Dendritic cell treated with granulocyte-macrophage colony-stimulating factor and Interleukin-4, amounts not matched to agents 40 ng/mL and 50 ng/mL, for 4 days (primary cell): Measurements from ENCODE around the gene DBF4B.

Experiments
- H3K27ac Mint-ChIP-seq: one replicate; pipeline ENCODE4 v1.8.0; 2022; ENCODE audit warnings: mild to moderate bottlenecking, mixed read lengths
- H3K27me3 Mint-ChIP-seq: one replicate; pipeline ENCODE4 v1.8.0; 2022; ENCODE audit warnings: mild to moderate bottlenecking, mixed read lengths
- H3K36me3 Mint-ChIP-seq: one replicate; pipeline ENCODE4 v1.8.0; 2022; ENCODE audit warnings: low read depth, mixed read lengths
- H3K4me1 Mint-ChIP-seq: one replicate; pipeline ENCODE4 v1.8.0; 2022; ENCODE audit warnings: low read depth, mixed read lengths
- H3K4me3 Mint-ChIP-seq: one replicate; pipeline ENCODE4 v1.8.0; 2022; ENCODE audit warnings: mild to moderate bottlenecking, moderate library complexity, mixed read lengths
- H3K9me3 Mint-ChIP-seq: one replicate; pipeline ENCODE4 v1.8.0; 2022; ENCODE audit warnings: mixed read lengths
- intact Hi-C: fragments of 100-400 bp; cut with micrococcal nuclease; formaldehyde crosslinking; loops from one replicate; pipeline ENCODE4 v1.15.0; 2022

DBF4B gene

DNA sequence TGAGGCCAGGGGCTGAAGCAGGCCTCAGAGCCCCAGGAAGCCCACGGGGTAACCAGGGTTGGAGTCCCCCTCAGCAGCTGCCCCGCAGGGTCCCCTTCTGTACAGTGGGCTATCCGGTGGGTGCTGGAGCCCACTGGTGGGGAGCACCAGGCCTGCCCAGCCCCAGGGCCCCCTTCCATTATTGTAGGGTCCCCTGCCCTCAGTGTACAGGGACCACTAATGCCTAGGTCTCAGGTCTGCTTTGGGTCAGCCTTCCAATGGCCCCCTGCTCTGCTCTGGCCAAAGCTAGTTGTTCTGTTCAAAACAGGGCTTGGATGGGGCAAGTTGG is 51.4 kb downstream of the DBF4B start:
- Mint-ChIP-seq H3K4me1 (no peaks in the 10 kb centered on the region), H3K27me3 (peaks cover 58% of the 10 kb centered on the region), H3K4me3 (no peak overlapping the region), H3K27ac (no peak overlapping the region), H3K9me3 (no peaks in the 10 kb centered on the region), H3K36me3 (no peaks in the 10 kb centered on the region)
- intact Hi-C loops, result no loop called here

DNA sequence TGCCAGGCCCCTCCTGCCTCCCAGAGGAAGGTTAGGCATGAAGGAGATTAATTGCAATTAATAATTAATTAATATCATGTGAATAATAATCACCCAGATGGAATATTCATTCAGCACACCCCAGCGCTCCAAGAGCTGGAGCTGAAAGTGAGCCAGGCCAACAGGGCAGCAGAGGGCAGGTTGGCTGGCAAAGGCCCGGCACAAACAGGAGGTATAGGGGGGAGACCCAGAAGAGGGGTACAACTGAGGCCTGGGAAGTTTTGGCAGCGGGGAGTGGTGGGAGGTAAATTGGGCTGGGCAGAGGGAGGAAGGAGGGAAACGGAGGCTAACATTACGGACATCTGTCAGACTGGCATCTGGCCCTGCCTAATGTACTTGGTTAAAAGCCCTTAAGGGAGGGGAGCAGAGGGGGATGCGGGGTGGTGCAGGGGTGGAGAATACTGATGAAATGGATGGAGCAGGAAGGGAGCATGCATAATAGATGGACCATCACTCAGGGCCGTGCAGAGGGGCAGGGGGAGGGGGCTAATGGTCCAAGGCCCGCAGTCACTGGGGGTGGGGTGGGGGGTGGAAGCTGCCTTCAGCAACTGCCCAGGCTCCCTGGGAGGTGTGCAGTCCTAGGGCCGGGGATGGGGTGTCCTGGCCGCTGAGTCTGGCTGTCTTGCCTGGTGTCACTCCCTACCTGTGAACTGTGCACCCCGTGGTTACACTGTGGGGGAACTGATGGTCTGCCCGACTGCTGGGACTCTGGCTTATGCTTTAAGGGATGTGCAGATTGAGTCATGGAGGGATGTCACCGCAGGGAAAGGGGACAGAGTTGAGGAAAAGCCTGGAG is 52.2 kb downstream of the DBF4B start:
- Mint-ChIP-seq H3K4me3 (no peak overlapping the region), H3K27me3 (peaks cover 57% of the 10 kb centered on the region), H3K36me3 (no peaks in the 10 kb centered on the region), H3K4me1 (no peaks in the 10 kb centered on the region), H3K27ac (no peak overlapping the region), H3K9me3 (no peaks in the 10 kb centered on the region)
- intact Hi-C loops, result no loop called here

DNA sequence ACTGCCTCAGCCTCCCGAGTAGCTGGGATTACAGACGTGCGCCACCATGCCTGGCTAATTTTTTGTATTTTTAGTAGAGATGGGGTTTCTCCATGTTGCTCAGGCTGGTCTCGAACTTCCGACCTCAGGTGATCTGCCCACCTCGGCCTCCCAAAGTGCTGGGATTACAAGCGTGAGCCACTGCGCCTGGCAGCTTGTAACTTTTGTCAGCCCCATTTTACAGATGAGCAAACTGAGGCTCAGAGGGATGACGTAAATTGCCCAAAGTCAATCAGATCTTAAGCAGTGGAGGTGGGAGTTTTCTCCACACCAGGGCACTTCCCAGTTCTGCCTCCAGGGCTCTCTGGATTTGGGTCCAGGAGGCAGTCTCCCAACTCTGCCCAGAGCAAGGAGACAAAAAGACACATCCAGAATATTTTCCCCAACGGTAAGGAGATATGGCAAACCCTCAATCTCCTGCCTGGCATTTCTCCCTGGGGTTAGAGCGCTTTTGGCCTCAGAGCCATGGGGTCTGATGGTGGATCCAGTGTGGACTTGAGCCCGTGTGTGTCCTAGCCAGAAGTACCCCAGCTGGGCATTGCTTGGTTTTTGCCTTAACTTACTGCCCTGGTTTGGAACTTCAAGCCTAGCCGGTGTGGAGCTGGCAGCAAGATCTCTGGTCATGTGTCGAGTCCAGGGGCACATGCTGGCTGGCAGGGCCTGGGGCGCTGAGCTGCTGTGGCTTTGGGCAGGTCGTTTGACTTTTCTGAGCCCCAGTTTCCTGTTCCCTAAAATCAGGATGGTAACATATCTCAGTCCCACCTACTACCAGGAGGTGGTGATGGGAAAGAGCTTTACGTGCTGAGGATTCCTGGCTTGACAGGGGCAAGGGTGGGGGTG is 53.7 kb downstream of the DBF4B start:
- no peaks in the 10 kb centered on the region for H3K36me3 Mint-ChIP-seq
- no peak overlapping the region for H3K4me3 Mint-ChIP-seq
- peaks cover 49% of the 10 kb centered on the region for H3K27me3 Mint-ChIP-seq
- no peaks in the 10 kb centered on the region for H3K9me3 Mint-ChIP-seq
- intact Hi-C loops, result no loop called here
- no peaks in the 10 kb centered on the region for H3K4me1 Mint-ChIP-seq
- H3K27ac Mint-ChIP-seq, result no peak overlapping the region

- no peak overlapping the region for H3K4me3 Mint-ChIP-seq
- H3K9me3 Mint-ChIP-seq, result no peaks in the 10 kb centered on the region
- H3K4me1 Mint-ChIP-seq, result no peaks in the 10 kb centered on the region
- peaks cover 45% of the 10 kb centered on the region for H3K27me3 Mint-ChIP-seq
- H3K27ac Mint-ChIP-seq, result no peak overlapping the region
- intact Hi-C loops, result no loop called here
- H3K36me3 Mint-ChIP-seq, result no peaks in the 10 kb centered on the region
Measured at GRCh38 chr17:44763170-44763569, 54.7 kb downstream of the DBF4B start.

- Mint-ChIP-seq H3K36me3 (no peaks in the 10 kb centered on the region), H3K27me3 (peaks cover 30% of the 10 kb centered on the region), H3K4me1 (peaks cover 6% of the 10 kb centered on the region), H3K9me3 (no peaks in the 10 kb centered on the region), H3K4me3 (no peak overlapping the region), H3K27ac (no peak overlapping the region)
- intact Hi-C loops, result no loop called here
Measured at GRCh38 chr17:44765965-44766364, 57.5 kb downstream of the DBF4B start.

- peaks cover 9% of the 10 kb centered on the region for H3K4me1 Mint-ChIP-seq
- H3K36me3 Mint-ChIP-seq, result no peaks in the 10 kb centered on the region
- intact Hi-C loops, result no loop called here
- H3K27me3 Mint-ChIP-seq, result peaks cover 24% of the 10 kb centered on the region
- H3K27ac Mint-ChIP-seq, result no peak overlapping the region
- no peak overlapping the region for H3K4me3 Mint-ChIP-seq
- no peaks in the 10 kb centered on the region for H3K9me3 Mint-ChIP-seq
Measured at GRCh38 chr17:44766409-44767038, 58.1 kb downstream of the DBF4B start.

DNA sequence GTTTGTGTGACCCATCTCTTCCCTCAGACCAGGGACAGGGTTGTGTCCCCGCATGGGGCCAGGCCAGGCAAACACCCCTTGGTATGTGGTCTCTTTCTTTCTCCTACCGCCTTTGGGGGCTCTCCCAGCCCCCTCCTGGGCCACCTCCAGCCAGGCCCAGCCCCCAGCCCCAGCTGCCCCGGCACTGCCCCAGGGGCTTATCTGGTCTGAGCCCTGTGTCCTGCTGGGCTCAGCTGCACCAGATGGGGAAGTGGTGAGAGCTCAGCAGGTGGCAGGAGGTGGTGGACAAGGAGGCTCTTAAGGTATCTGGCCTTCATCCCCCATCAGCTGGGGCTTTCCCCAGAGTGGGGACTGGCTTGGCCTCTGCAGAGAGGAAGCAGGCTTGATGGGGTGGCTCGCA is 59.0 kb downstream of the DBF4B start:
- no peak overlapping the region for H3K4me3 Mint-ChIP-seq
- H3K36me3 Mint-ChIP-seq, result no peaks in the 10 kb centered on the region
- H3K27me3 Mint-ChIP-seq, result peaks cover 29% of the 10 kb centered on the region
- H3K27ac Mint-ChIP-seq, result no peak overlapping the region
- peaks cover 15% of the 10 kb centered on the region for H3K4me1 Mint-ChIP-seq
- H3K9me3 Mint-ChIP-seq, result no peaks in the 10 kb centered on the region
- intact Hi-C loops, result no loop called here

GRCh38 chr17:44768505-44769142 is 60.2 kb downstream of the DBF4B start:
- intact Hi-C loops, result no loop called here
- no peak overlapping the region for H3K27ac Mint-ChIP-seq

GRCh38 chr17:44769230-44769629 is 60.8 kb downstream of the DBF4B start:
- Mint-ChIP-seq H3K4me1 (peaks cover 15% of the 10 kb centered on the region), H3K9me3 (no peaks in the 10 kb centered on the region), H3K27ac (no peak overlapping the region), H3K4me3 (no peak overlapping the region), H3K27me3 (peaks cover 42% of the 10 kb centered on the region), H3K36me3 (no peaks in the 10 kb centered on the region)
- intact Hi-C loops, result no loop called here

More at GRCh38 chr17:44768505-44769142, 60.2 kb downstream of the DBF4B start:
- Mint-ChIP-seq H3K4me1 (peaks cover 15% of the 10 kb centered on the region), H3K36me3 (no peaks in the 10 kb centered on the region), H3K4me3 (no peak overlapping the region), H3K9me3 (no peaks in the 10 kb centered on the region), H3K27me3 (peaks cover 38% of the 10 kb centered on the region)

- H3K4me3 Mint-ChIP-seq, result no peak overlapping the region
- intact Hi-C loops, result no loop called here
- no peaks in the 10 kb centered on the region for H3K36me3 Mint-ChIP-seq
- no peak overlapping the region for H3K27ac Mint-ChIP-seq
- H3K27me3 Mint-ChIP-seq, result peaks cover 45% of the 10 kb centered on the region
- H3K4me1 Mint-ChIP-seq, result peaks cover 16% of the 10 kb centered on the region
- H3K9me3 Mint-ChIP-seq, result no peaks in the 10 kb centered on the region
Measured at GRCh38 chr17:44769647-44770084, 61.2 kb downstream of the DBF4B start.

DNA sequence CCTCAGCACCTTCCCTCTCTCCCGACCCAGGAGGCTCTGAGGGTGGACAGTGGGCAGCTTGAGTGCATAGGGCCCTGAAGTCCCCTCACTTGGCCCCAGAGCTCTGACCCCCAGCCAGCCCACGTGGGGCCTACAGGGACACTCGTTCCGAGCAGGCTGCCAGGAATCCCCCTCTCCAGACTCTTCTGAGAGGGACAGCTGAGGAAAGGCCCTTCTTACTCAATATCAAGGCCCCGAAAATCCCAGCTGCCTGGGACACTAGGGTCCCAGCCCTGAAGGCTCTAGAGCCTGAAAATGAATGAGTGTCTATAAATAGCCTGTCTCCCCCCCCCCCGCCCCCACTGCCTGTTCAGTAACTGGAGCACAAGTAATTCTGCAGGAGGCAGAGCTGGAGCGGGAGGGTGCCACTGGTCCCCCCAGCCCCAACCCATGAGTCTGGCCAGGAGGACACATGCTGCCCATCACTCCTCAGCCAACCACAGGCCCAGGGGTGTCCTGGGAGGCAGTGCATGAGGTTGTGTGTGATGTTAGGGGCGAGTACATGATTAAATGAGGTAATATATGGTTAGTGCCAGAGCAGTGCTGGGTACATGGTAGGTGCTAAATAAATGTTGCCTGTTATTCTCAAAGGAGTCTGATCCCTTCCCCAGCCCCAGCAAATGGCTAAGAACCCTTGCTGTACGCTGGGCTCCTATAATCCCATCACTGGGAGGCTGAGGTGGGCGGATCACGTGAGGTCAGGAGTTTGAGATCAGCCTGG is 61.9 kb downstream of the DBF4B start:
- Mint-ChIP-seq H3K4me3 (no peak overlapping the region), H3K27ac (no peak overlapping the region), H3K4me1 (peaks cover 22% of the 10 kb centered on the region), H3K9me3 (no peaks in the 10 kb centered on the region), H3K36me3 (no peaks in the 10 kb centered on the region), H3K27me3 (peaks cover 49% of the 10 kb centered on the region)
- intact Hi-C loops, result no loop called here

- H3K9me3 Mint-ChIP-seq, result no peaks in the 10 kb centered on the region
- intact Hi-C loops, result no loop called here
Measured at GRCh38 chr17:44772308-44773045, 64.0 kb downstream of the DBF4B start.

DNA sequence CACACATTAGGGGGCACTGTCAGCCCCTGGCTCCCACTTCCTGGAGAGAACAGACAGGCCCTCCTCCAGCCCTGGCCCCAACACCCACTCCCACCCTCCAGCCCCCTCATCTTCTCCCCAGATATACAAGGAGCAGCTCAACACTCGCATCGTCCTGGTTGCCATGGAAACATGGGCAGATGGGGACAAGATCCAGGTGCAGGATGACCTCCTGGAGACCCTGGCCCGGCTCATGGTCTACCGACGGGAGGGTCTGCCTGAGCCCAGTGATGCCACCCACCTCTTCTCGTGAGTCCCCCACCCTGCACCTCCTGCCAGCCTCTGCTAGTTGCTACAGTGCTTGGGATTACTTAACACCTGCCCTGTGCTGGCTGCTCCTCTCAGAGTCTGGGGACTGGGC is 64.7 kb downstream of the DBF4B start:
- peaks cover 33% of the 10 kb centered on the region for H3K4me1 Mint-ChIP-seq
- intact Hi-C loops, result no loop called here
- H3K36me3 Mint-ChIP-seq, result no peaks in the 10 kb centered on the region
- no peak overlapping the region for H3K4me3 Mint-ChIP-seq
- peaks cover 63% of the 10 kb centered on the region for H3K27me3 Mint-ChIP-seq
- no peak overlapping the region for H3K27ac Mint-ChIP-seq
- H3K9me3 Mint-ChIP-seq, result no peaks in the 10 kb centered on the region

More at GRCh38 chr17:44772308-44773045, 64.0 kb downstream of the DBF4B start:
- H3K36me3 Mint-ChIP-seq, result no peaks in the 10 kb centered on the region
- no peak overlapping the region for H3K4me3 Mint-ChIP-seq
- peaks cover 63% of the 10 kb centered on the region for H3K27me3 Mint-ChIP-seq
- H3K4me1 Mint-ChIP-seq, result peaks cover 33% of the 10 kb centered on the region
- H3K27ac Mint-ChIP-seq, result no peak overlapping the region
